Activated CD4-positive, alpha-beta T cell treated with anti-CD3 and anti-CD28 coated beads, Interleukin-10, Interleukin-2, amounts not matched to agents 100 ng/mL and 50 ng/mL, durations not matched to agents 16 hours and 8 hours (primary cell): ENCODE measurements around the gene GDPD2.
"Not testable (repeated sequence)": the region's sequence is repeated elsewhere in the genome, so short reads cannot be mapped to it uniquely, and the experiment has no call there.

Source experiments
- DNase-seq: peaks from one replicate; pipeline ENCODE4 v3.0.0-alpha.2; 2020

GDPD2 gene

GRCh38 chrX:70422851-70423341 is at the start of gene GDPD2:
TSS of gene GDPD2 (plus strand) at chrX:70423314. CDS start at chrX:70424985, 1,671 bp downstream.
- DNase-seq, result peak; percentile 15

- peak; percentile 13 for DNase-seq
Observed at GRCh38 chrX:70386235-70386634, 36.9 kb upstream of the GDPD2 start.

GRCh38 chrX:70398899-70399298 is 24.2 kb upstream of the GDPD2 start:
- peak; percentile 6 for DNase-seq

GRCh38 chrX:70400181-70400580 is 22.9 kb upstream of the GDPD2 start:
- not testable (repeated sequence) for DNase-seq

DNA sequence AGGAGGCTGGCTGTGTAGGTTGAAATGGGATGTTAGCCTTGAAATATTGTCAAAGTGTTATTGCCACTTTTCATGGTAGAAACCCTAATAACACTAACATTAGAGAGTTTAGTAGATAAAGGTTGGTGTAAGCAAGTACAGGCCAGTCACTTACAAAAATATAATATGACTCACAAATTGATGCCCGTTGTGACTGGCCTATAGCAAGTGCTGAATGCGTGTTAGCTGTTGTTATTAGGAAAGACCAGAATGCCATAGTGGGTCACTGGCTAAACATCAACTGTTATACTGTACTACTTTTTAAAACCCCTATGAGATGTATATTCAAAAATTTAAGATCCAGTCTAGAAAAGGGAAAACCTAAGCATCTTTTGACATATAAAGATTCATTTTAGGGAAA is 20.4 kb upstream of the GDPD2 start:
- no peak for DNase-seq

GRCh38 chrX:70405003-70405402 is 18.1 kb upstream of the GDPD2 start:
- no peak for DNase-seq

DNA sequence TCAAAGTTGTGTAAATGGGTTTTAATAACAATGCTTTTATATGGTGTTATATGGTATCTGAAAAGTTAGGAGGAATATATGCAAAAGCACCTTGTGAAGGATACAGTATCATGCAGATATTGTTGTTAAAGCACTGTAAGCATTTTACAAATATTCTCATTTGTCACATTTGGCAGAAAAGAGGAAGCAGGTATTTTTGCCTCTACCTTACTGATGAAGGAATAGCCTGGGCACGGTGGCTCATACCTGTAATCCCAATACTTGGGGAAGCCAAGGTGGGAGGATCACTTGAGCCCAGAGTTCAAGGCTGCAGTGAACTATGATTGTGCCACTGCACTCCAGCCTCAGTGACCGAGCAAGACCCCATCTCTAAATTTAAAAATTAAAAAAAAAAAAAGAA is 12.2 kb upstream of the GDPD2 start:
- no peak for DNase-seq

- DNase-seq, result no peak
Observed at GRCh38 chrX:70411475-70411874, 11.6 kb upstream of the GDPD2 start.

GRCh38 chrX:70421618-70422017 is 1.5 kb upstream of the GDPD2 start:
- DNase-seq, result no peak

- no peak for DNase-seq
Observed at GRCh38 chrX:70423936-70424675, 992 bp downstream of the GDPD2 start.

DNA sequence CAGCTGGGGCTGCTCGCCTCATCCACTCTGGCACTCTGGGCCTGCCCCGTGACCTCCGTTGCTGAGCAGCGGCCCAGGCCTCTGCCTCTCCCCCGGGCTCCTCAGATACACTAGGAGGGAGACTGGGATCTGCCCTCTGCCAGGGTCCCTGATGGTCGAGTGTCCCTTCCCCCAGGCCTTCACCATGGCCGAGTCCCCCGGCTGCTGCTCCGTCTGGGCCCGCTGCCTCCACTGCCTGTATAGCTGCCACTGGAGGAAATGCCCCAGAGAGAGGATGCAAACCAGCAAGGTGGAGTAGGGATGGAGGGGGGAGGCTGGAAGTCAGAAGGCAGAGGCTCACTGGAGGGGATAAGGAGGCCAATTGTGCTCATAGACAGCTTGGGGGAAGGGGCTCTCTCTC is 1.7 kb downstream of the GDPD2 start:
- DNase-seq, result no peak

DNA sequence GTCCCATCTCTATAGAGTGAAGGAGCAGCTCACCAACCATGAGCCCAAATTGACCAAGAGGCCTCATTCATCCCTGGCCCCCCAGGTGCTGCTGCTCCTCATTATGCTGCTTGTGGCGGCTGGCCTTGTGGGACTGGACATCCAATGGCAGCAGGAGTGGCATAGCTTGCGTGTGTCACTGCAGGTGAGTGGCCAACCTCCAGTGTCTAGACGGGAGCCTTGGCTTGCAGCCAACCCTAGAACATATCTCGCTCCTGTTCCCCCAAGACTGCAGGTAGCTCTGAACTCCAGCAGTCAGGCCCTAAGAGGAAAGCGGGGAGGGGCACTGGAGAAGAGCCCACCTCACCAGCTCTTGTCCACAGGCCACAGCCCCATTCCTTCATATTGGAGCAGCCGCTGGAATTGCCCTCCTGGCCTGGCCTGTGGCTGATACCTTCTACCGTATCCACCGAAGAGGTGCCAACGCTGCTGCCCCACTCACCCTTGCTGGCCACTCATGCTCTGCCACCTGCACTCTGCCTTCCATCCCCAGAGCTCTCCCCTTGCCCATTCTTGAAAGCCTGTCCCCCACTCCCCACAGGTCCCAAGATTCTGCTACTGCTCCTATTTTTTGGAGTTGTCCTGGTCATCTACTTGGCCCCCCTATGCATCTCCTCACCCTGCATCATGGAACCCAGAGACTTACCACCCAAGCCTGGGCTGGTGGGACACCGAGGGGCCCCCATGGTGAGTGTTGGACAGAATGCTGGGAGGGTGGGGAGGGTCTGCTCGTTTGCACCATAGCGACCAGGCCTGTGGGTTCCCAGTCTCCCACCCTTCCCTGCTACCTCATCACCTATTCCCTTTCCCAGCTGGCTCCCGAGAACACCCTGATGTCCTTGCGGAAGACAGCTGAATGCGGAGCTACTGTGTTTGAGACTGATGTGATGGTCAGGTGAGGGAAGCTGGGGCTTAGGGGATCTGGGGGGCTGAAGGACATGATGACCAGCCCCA is 3.5 kb downstream of the GDPD2 start:
- DNase-seq, result no peak

- no peak for DNase-seq
Observed at GRCh38 chrX:70427365-70427764, 4.3 kb downstream of the GDPD2 start.

DNA sequence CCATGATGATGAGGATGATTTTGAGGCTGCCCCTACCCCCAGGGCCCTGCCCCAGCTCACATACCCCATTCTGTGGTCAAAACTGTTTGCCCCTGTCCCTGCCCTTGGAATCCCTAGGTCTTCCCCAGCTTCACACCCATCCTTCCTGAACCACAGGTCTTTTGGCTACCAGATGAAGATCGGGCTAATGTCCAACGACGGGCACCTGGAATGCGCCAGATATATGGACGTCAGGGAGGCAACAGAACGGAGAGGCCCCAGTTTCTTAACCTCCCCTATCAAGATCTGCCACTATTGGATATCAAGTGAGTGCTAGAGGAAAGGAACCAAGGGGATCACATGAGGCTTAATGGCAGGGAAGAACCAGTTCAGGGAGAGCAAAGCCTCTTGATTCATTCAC is 6.6 kb downstream of the GDPD2 start:
- no peak for DNase-seq

DNA sequence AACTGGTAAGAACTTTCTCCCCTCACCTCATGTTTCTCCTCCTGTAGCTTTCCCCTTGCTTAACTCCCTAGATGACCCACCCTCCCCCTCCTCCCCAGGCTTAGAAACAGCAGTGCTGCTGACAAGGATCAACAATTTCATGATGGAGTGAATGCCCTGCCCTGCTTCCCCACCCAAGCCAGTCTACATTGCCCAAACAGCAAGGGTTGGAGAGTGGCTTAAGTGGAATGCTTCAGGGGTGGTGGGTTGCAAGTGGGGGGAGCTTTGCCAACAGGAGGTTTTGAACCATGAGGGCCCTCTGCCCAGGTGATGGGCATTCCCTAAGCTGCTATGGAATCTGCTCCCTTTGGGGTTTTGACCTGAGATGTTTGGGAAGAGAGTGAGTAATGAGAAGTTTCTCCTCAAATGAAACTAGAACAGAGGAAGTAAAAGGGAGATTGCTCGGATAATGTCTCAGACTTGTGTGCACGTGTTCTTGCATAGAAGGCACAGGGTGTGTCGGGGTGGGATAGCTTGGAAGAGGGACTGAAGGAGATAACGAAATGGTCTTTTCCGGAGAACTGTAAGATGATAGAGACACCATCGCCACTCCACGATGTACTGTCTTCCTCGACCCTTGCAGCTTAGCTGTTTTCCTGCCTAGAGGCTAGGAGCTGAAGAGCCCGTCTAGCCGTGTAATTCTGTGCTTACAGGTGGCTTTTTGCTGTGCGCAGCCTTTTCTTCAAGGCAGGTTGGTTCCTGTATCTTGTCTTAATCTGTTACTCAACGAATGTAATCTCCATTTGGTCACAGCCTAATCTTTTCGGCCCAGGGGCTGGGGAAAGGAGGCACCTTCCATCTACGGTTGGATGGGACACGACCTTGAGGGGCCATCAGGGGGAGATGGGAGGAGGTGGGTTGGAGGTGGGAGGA is 10.1 kb downstream of the GDPD2 start:
- no peak for DNase-seq

- peak; percentile 72 for DNase-seq
Observed at GRCh38 chrX:70433848-70434351, 10.8 kb downstream of the GDPD2 start.

DNA sequence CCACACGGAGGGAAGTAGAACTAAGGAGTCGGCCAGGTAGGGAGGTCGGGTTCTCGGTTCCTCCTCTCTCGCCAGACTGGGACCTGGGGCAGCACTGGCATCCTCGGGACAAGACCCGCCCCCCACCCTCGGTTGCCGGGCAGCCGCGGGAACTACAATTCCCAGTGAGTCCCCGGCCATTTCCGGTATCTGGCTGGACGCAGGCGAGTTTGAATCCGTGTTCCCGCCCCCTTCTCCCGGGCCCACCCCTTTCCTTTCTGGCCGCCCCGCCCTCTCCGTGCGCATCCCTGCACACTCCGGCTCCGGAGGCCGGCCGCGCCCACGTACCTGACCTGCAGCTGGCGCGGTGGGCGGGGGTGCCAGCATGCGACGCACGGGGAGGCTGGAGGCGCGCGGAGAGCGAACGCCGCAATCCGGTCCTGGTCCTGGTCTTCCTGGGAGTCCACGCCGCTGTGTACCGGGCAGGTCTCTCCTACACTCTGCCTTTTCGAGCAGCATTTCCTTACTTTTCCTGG is 11.3 kb downstream of the GDPD2 start:
- peak; percentile 80 for DNase-seq

- DNase-seq, result no peak
Observed at GRCh38 chrX:70434914-70435586, 11.9 kb downstream of the GDPD2 start.

DNA sequence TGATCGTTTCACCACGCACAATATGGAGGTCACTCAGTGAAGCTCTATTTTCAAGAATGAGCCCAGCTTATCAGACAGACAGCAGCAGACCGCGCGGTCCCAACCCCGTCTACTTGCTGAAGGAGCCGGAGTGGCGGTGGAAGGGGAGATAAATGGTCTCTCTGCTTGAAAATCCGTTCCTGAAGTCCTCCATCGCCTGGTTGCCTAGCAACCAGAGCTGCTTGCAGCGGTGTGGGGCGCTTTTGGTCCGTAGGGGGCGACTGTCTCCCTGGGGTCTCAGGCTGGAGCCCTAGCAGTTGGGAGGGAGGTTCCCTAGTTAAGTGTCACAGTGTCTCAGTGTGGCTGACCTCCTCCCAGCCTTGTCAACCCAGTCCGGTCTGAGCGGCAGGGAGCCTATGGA is 13.2 kb downstream of the GDPD2 start:
- no peak for DNase-seq

DNA sequence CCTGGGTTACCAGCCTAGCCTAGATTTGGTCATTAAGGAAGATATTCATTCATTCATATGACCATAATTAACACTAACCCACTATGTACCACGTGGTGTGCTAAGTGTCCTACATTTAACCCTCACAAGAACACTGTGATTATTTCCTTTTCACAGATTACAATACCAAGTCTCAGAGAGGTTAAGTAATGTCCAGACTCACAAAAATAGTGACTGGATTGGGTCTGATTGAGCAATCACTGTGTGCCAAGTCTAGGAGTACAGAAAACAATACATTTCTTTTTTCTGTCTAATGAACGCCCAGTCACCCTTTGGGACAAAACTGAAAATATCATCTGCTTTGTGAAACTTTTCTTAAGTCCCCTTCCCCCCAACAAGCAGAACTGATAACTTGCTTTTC is 13.9 kb downstream of the GDPD2 start:
- no peak for DNase-seq

DNA sequence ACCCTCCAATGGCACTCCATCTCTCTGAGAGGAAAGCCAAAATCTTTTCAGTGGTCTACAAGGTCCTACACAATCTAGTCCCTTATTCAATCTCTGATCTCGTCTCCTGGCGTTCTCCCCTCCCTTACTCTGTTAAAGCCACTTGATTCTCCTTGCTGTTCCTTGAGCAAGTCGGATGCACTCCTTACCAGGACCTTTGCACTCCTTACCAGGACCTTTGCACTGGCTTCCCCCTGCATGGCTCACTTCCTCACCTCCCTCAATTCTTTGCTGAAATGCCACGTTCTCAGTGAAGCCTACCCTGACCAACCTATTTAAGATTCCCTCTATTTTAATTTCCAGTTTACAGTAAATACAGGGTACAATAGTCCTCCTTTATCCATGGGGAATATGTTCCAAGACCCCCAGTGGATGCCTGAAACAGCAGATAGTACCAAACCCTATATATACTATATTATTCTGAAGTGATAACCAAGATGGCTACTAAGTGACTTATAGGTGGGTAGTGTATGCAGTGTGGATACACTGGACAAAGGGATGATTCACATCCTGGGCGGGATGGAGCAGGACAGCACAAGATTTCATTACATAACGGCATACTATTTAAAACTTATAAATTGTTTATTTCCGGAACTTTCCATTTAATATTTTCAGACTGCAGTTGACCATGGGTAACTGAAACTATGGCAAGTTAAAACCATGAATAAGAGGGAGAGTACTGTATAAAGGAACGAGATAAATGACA is 15.0 kb downstream of the GDPD2 start:
- DNase-seq, result no peak
